Esophagus muscularis mucosa (tissue), 3 donors: Measurements from ENCODE around the gene OR52E4.

Source experiments
- EP300 ChIP-seq: sonication (generic); formaldehyde crosslinking; IDR thresholded peaks from one replicate; pipeline ENCODE4 v1.6.1; 2017; ENCODE audit warnings: antibody characterized with exemption
- TF ChIP-seq, protein P1 (sequence below), 3 experiments: fragments of 200-600 bp in 2 of 3; fragments of 450-650 bp in 1 of 3; sonication (generic) in 2 of 3; IDR thresholded peaks; one replicate each; pipeline ENCODE4 v1.5.1; 2017 to 2019; ENCODE audit warnings: antibody characterized with exemption in 3 of 3, mild to moderate bottlenecking in 2 of 3, moderate library complexity in 1 of 3

DNA sequence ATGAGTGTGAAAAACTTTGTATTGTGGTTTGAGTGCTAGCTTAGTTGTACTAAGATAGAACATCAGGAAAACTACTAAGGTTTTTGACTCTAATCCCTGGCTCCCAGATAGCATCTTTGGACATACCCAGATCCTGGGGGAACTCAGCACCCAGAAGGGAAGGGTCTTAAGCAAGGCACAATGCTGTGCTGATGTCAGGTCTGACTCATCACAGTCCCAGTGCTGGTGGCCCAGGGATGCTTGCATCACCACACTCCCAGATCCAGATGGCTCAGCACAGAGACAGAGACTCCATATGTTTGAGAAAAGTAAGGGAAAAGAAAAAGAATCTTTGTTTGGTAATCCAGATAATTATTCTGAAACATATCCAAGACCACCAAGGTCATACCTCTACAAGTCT lies 43.4 kb downstream of the OR52E4 start:
- TF ChIP-seq, protein P1, sequence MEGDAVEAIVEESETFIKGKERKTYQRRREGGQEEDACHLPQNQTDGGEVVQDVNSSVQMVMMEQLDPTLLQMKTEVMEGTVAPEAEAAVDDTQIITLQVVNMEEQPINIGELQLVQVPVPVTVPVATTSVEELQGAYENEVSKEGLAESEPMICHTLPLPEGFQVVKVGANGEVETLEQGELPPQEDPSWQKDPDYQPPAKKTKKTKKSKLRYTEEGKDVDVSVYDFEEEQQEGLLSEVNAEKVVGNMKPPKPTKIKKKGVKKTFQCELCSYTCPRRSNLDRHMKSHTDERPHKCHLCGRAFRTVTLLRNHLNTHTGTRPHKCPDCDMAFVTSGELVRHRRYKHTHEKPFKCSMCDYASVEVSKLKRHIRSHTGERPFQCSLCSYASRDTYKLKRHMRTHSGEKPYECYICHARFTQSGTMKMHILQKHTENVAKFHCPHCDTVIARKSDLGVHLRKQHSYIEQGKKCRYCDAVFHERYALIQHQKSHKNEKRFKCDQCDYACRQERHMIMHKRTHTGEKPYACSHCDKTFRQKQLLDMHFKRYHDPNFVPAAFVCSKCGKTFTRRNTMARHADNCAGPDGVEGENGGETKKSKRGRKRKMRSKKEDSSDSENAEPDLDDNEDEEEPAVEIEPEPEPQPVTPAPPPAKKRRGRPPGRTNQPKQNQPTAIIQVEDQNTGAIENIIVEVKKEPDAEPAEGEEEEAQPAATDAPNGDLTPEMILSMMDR (IDR thresholded peaks at IDR 0.05), result no peak
- no peak for TF ChIP-seq EP300
